KMS-11 (cell line): ENCODE data around the gene SPACA6.

ENCODE experiments used
- H2AFZ ChIP-seq: fragments of 200-600 bp; sonication (generic); 2 replicates; pipeline ENCODE4 v1.6.1; 2016; ENCODE audit warnings: antibody characterized with exemption, mixed run types, low read depth
- H3K27ac ChIP-seq: fragments of 200-600 bp; sonication (generic); 2 replicates; pipeline ENCODE4 v1.6.1; 2016; ENCODE audit warnings: mild to moderate bottlenecking, mixed run types
- H3K27me3 ChIP-seq: fragments of 200-600 bp; sonication (generic); 2 replicates; pipeline ENCODE4 v1.6.1; 2017; ENCODE audit warnings: mild to moderate bottlenecking, low read depth, mixed run types, moderate library complexity; ENCODE audit not compliant: insufficient read depth
- H3K36me3 ChIP-seq: fragments of 200-600 bp; sonication (generic); 2 replicates; pipeline ENCODE4 v1.6.1; 2017; ENCODE audit warnings: mild to moderate bottlenecking, mixed run types; ENCODE audit not compliant: insufficient read depth
- H3K4me1 ChIP-seq: fragments of 200-600 bp; sonication (generic); 2 replicates; pipeline ENCODE4 v1.6.1; 2016; ENCODE audit warnings: mild to moderate bottlenecking, low read depth, mixed run types; ENCODE audit not compliant: poor library complexity, severe bottlenecking
- H3K4me2 ChIP-seq: fragments of 200-600 bp; sonication (generic); 2 replicates; pipeline ENCODE4 v1.7.0; 2016; ENCODE audit warnings: mild to moderate bottlenecking, mixed run types
- H3K4me3 ChIP-seq: fragments of 200-600 bp; sonication (generic); IDR thresholded peaks from 2 replicates; pipeline ENCODE4 v1.6.1; 2017; ENCODE audit warnings: low read depth, low read length, mixed read lengths; ENCODE audit not compliant: insufficient read depth
- H3K79me2 ChIP-seq: fragments of 200-600 bp; sonication (generic); 2 replicates; pipeline ENCODE4 v1.6.1; 2016; ENCODE audit warnings: low read depth, mixed run types; ENCODE audit not compliant: insufficient read depth
- H3K9ac ChIP-seq: fragments of 200-600 bp; sonication (generic); 2 replicates; pipeline ENCODE4 v1.6.1; 2016; ENCODE audit warnings: mild to moderate bottlenecking, mixed run types
- H4K20me1 ChIP-seq: fragments of 200-600 bp; sonication (generic); 2 replicates; pipeline ENCODE4 v1.6.1; 2016; ENCODE audit warnings: mild to moderate bottlenecking, mixed run types; ENCODE audit not compliant: insufficient read depth
- CTCF ChIP-seq: fragments of 200-600 bp; sonication (generic); conservative IDR thresholded peaks from 2 replicates; pipeline ENCODE4 v1.6.1; 2017; ENCODE audit warnings: low read depth, mild to moderate bottlenecking, antibody characterized with exemption, low read length, moderate library complexity, mixed read lengths

The SPACA6 gene

GRCh38 chr19:51754109-51754508, 61.0 kb downstream of the SPACA6 start:
- Histone ChIP-seq H3K36me3 (no peaks in the 10 kb centered on the region), H3K9ac (no peak overlapping the region), H3K79me2 (no peaks in the 10 kb centered on the region), H3K4me2 (no peak overlapping the region), H3K4me1 (no peaks in the 10 kb centered on the region), H3K27ac (no peak overlapping the region), H3K27me3 (no peaks in the 10 kb centered on the region), H3K4me3 (no peak overlapping the region), H2AFZ (no peak overlapping the region), H4K20me1 (no peaks in the 10 kb centered on the region)
- no peak for TF ChIP-seq CTCF

- Histone ChIP-seq H3K79me2 (no peaks in the 10 kb centered on the region), H3K27ac (no peak overlapping the region), H2AFZ (no peak overlapping the region), H4K20me1 (no peaks in the 10 kb centered on the region), H3K4me2 (no peak overlapping the region), H3K4me1 (no peaks in the 10 kb centered on the region), H3K9ac (no peak overlapping the region), H3K36me3 (no peaks in the 10 kb centered on the region), H3K27me3 (no peaks in the 10 kb centered on the region), H3K4me3 (no peak overlapping the region)
- no peak for TF ChIP-seq CTCF
Observed at GRCh38 chr19:51754770-51755169, 61.6 kb downstream of the SPACA6 start.
